ENCODE measurements around the gene HOXC4. TPM values are rescaled to one million over a fixed set of nuclear protein-coding genes. Genes with fewer than 3 reads are reported as not detected.

The HOXC4 gene
- total RNA-seq, 2 experiments from 2014 or later: not detected

GRCh38 chr12:54042970-54043853 lies 10.4 kb upstream of the HOXC4 start:
- no peaks in the 10 kb centered on the region for H3K36me3 ChIP-seq (ENCODE audit: insufficient read depth, low read length)
- H3K27me3 Mint-ChIP-seq: peaks cover 97% of the 10 kb centered on the region
- no peak overlapping the region for H3K27ac ChIP-seq (ENCODE audit: low read depth in 1 of 2, low read length in 2 of 2)
- H3K9me3 ChIP-seq (ENCODE audit: control insufficient read depth in 1 of 2, insufficient read depth in 1 of 2, low read length in 2 of 2): peaks cover 0 to 19% of the 10 kb centered on the region in 2 experiments
- DNase-seq (no peak), ATAC-seq (ENCODE audit: poor library complexity) (no peak)
- H3K9me3 Mint-ChIP-seq: no peaks in the 10 kb centered on the region
- no peaks in the 10 kb centered on the region for H3K36me3 Mint-ChIP-seq (ENCODE audit: low read depth)
- intact Hi-C loops (cut with DNase I, micrococcal nuclease): no loop called here
- TF ChIP-seq, protein P1, sequence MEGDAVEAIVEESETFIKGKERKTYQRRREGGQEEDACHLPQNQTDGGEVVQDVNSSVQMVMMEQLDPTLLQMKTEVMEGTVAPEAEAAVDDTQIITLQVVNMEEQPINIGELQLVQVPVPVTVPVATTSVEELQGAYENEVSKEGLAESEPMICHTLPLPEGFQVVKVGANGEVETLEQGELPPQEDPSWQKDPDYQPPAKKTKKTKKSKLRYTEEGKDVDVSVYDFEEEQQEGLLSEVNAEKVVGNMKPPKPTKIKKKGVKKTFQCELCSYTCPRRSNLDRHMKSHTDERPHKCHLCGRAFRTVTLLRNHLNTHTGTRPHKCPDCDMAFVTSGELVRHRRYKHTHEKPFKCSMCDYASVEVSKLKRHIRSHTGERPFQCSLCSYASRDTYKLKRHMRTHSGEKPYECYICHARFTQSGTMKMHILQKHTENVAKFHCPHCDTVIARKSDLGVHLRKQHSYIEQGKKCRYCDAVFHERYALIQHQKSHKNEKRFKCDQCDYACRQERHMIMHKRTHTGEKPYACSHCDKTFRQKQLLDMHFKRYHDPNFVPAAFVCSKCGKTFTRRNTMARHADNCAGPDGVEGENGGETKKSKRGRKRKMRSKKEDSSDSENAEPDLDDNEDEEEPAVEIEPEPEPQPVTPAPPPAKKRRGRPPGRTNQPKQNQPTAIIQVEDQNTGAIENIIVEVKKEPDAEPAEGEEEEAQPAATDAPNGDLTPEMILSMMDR (IDR thresholded peaks at IDR 0.05): no peak
- H3K4me1 Mint-ChIP-seq (ENCODE audit: low read depth): peaks cover 11% of the 10 kb centered on the region
- no peak overlapping the region for H3K4me3 Mint-ChIP-seq
- ChIA-PET CTCF (no interaction called here), POLR2A (no interaction called here)
- H3K4me1 ChIP-seq (ENCODE audit: insufficient read depth, low read length): peaks cover 12% of the 10 kb centered on the region
- H3K27ac Mint-ChIP-seq: no peak overlapping the region
- H3K27me3 ChIP-seq (ENCODE audit: control insufficient read depth in 1 of 2, insufficient read depth in 2 of 2, low read length in 2 of 2): peaks cover 83 to 94% of the 10 kb centered on the region in 2 experiments
- no peak overlapping the region for H3K4me3 ChIP-seq (ENCODE audit: low read length)

GRCh38 chr12:54044425-54045103 lies 9.1 kb upstream of the HOXC4 start:
- TF ChIP-seq, protein P1 (IDR thresholded peaks at IDR 0.05): no peak
- peaks cover 12% of the 10 kb centered on the region for H3K4me1 ChIP-seq (ENCODE audit: insufficient read depth, low read length)
- DNase-seq: no peak
- ATAC-seq (ENCODE audit: poor library complexity): no peak
- ChIA-PET POLR2A (interaction anchor here (1.1 to 1.6 kb wide), 2 partner anchors 9 to 38 kb away, joined by 3 to 4 read pairs; partner anchors contain the start of gene HOXC4), CTCF (interaction anchor here (1.4 kb wide), 1 partner anchor 163 kb away, joined by 3 read pairs; no protein-coding TSS in a partner anchor)
- peaks cover 11% of the 10 kb centered on the region for H3K4me1 Mint-ChIP-seq (ENCODE audit: low read depth)
- no peaks in the 10 kb centered on the region for H3K36me3 Mint-ChIP-seq (ENCODE audit: low read depth)
- H3K4me3 ChIP-seq (ENCODE audit: low read length): no peak overlapping the region
- H3K27me3 ChIP-seq (ENCODE audit: control insufficient read depth in 1 of 2, insufficient read depth in 2 of 2, low read length in 2 of 2): peaks cover 84 to 94% of the 10 kb centered on the region in 2 experiments
- intact Hi-C loops (cut with DNase I, micrococcal nuclease): loop anchor here in 1 of 2 experiments (5.0 kb wide), 1 partner anchor 82 kb away; no protein-coding TSS in a partner anchor
- H3K27ac ChIP-seq (ENCODE audit: low read depth in 1 of 2, low read length in 2 of 2): no peak overlapping the region
- H3K36me3 ChIP-seq (ENCODE audit: insufficient read depth, low read length): no peaks in the 10 kb centered on the region
- peaks cover 97% of the 10 kb centered on the region for H3K27me3 Mint-ChIP-seq
- peaks cover 0 to 19% of the 10 kb centered on the region in 2 experiments for H3K9me3 ChIP-seq (ENCODE audit: control insufficient read depth in 1 of 2, insufficient read depth in 1 of 2, low read length in 2 of 2)
- H3K9me3 Mint-ChIP-seq: no peaks in the 10 kb centered on the region
- H3K27ac Mint-ChIP-seq: no peak overlapping the region
- H3K4me3 Mint-ChIP-seq: no peak overlapping the region

DNA sequence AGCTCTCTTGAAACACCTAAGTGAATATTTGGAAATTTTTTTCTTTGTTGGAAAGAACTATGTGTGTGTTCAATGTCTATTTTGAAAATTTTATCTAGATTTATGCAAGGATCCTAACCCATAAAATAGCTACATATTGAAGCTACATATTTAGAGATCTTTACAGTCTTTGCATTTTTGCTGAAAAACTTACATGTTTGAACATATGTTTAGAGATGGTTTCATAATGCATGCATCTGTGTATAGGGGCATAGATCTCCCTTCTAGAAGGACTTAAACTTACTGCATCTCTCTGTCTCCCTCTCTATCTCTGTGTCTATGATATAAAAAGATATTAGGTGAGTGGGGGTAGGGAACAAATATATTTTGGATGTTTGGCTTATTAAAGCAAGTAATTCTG lies 8.2 kb upstream of the HOXC4 start:
- peaks cover 97% of the 10 kb centered on the region for H3K27me3 Mint-ChIP-seq
- no peak overlapping the region for H3K27ac Mint-ChIP-seq
- ChIA-PET POLR2A (interaction anchor here (1.1 to 1.6 kb wide), 2 partner anchors 8 to 39 kb away, joined by 3 to 4 read pairs; partner anchors contain the start of gene HOXC4), CTCF (interaction anchor here (1.4 kb wide), 1 partner anchor 162 kb away, joined by 3 read pairs; no protein-coding TSS in a partner anchor)
- TF ChIP-seq, protein P1 (IDR thresholded peaks at IDR 0.05): no peak
- H3K4me3 ChIP-seq (ENCODE audit: low read length): no peak overlapping the region
- H3K27me3 ChIP-seq (ENCODE audit: control insufficient read depth in 1 of 2, insufficient read depth in 2 of 2, low read length in 2 of 2): peaks cover 84 to 94% of the 10 kb centered on the region in 2 experiments
- peaks cover 18% of the 10 kb centered on the region for H3K4me1 Mint-ChIP-seq (ENCODE audit: low read depth)
- DNase-seq (no peak), ATAC-seq (ENCODE audit: poor library complexity) (no peak)
- intact Hi-C loops (cut with DNase I, micrococcal nuclease): loop anchor here in 1 of 2 experiments (5.0 kb wide), 1 partner anchor 83 kb away; no protein-coding TSS in a partner anchor
- no peaks in the 10 kb centered on the region for H3K36me3 Mint-ChIP-seq (ENCODE audit: low read depth)
- H3K36me3 ChIP-seq (ENCODE audit: insufficient read depth, low read length): no peaks in the 10 kb centered on the region
- H3K4me3 Mint-ChIP-seq: no peak overlapping the region
- H3K9me3 Mint-ChIP-seq: no peaks in the 10 kb centered on the region
- H3K27ac ChIP-seq (ENCODE audit: low read depth in 1 of 2, low read length in 2 of 2): no peak overlapping the region
- H3K4me1 ChIP-seq (ENCODE audit: insufficient read depth, low read length): peaks cover 18% of the 10 kb centered on the region
- peaks cover 0 to 19% of the 10 kb centered on the region in 2 experiments for H3K9me3 ChIP-seq (ENCODE audit: control insufficient read depth in 1 of 2, insufficient read depth in 1 of 2, low read length in 2 of 2)

All from CD4-positive, alpha-beta T cell (primary cell).